PC-9 (cell line): ENCODE measurements around the gene FILIP1L. TPM values are rescaled to one million over a fixed set of nuclear protein-coding genes. Genes with fewer than 3 reads are reported as not detected.
A peak's percentile ranks its signal among the peaks of the same experiment; 100 is the strongest.

Experiments
- BruUV-seq: library from RNA; stranded (reverse); fragments of 400-500 nt; replicated peaks from 2 replicates; lab custom pipeline; 2021; lab: Mats Ljungman, UMichigan
- CTCF ChIA-PET: fragments of 300-600 bp; sonication (Branson Sonifier 250); formaldehyde crosslinking; loops from one replicate; lab custom pipeline; 2022; ENCODE audit warnings: antibody characterized with exemption; lab: Charles Lee
- POLR2A ChIA-PET: fragments of 300-600 bp; sonication (Branson Sonifier 250); formaldehyde crosslinking; loops from one replicate; lab custom pipeline; 2022; ENCODE audit warnings: antibody characterized with exemption; ENCODE audit not compliant: unreplicated experiment; lab: Charles Lee
- DNase-seq, 2 experiments: peaks; one replicate each; pipeline versions ENCODE4 v3.0.0 to v3.0.0-alpha.2; 2015 to 2022; ENCODE audit warnings: mixed read lengths in 1 of 2
- H2AFZ ChIP-seq: fragments of 200-600 bp; sonication (generic); 2 replicates; pipeline ENCODE4 v1.8.1; 2017; ENCODE audit warnings: antibody characterized with exemption
- H3F3A ChIP-seq: fragments of 200-600 bp; sonication (generic); 2 replicates; pipeline ENCODE4 v1.8.1; 2017; ENCODE audit warnings: antibody characterized with exemption, mild to moderate bottlenecking, low read depth; ENCODE audit not compliant: insufficient read depth
- H3K27ac ChIP-seq: fragments of 200-600 bp; sonication (generic); 2 replicates; pipeline ENCODE4 v1.6.1; 2016; ENCODE audit warnings: mixed run types
- H3K27me3 ChIP-seq: fragments of 200-600 bp; sonication (generic); 2 replicates; pipeline ENCODE4 v1.6.1; 2016; ENCODE audit warnings: low read depth, mixed run types; ENCODE audit not compliant: insufficient read depth
- H3K36me3 ChIP-seq: fragments of 200-600 bp; sonication (generic); 2 replicates; pipeline ENCODE4 v1.6.1; 2016; ENCODE audit warnings: low read depth, mixed run types
- H3K4me1 ChIP-seq: fragments of 200-600 bp; sonication (generic); replicated peaks from 2 replicates; pipeline ENCODE4 v1.6.1; 2016; ENCODE audit warnings: mixed run types; ENCODE audit not compliant: insufficient read depth
- H3K4me2 ChIP-seq: fragments of 200-600 bp; sonication (generic); 2 replicates; pipeline ENCODE4 v1.6.1; 2017; ENCODE audit warnings: mixed run types
- H3K4me3 ChIP-seq: fragments of 200-600 bp; sonication (generic); 2 replicates; pipeline ENCODE4 v1.6.1; 2016; ENCODE audit warnings: mixed run types
- H3K79me2 ChIP-seq: fragments of 200-600 bp; sonication (generic); 2 replicates; pipeline ENCODE4 v1.6.1; 2017; ENCODE audit warnings: low read depth, mixed run types
- H3K9me2 ChIP-seq: fragments of 200-600 bp; sonication (generic); 2 replicates; pipeline ENCODE4 v1.8.1; 2017; ENCODE audit warnings: mild to moderate bottlenecking; ENCODE audit not compliant: insufficient read depth
- H3K9me3 ChIP-seq: fragments of 200-600 bp; sonication (generic); 2 replicates; pipeline ENCODE4 v1.8.1; 2016; ENCODE audit warnings: low read depth; ENCODE audit not compliant: insufficient read depth
- H4K20me1 ChIP-seq: fragments of 200-600 bp; sonication (generic); 2 replicates; pipeline ENCODE4 v1.8.1; 2017; ENCODE audit not compliant: insufficient read depth
- CTCF ChIP-seq: fragments of 200-600 bp; sonication (generic); conservative IDR thresholded peaks from 2 replicates; pipeline ENCODE4 v1.6.1; 2017; ENCODE audit warnings: mixed run types, antibody characterized with exemption, mild to moderate bottlenecking, moderate library complexity
- EZH2 ChIP-seq: fragments of 200-600 bp; sonication (generic); IDR thresholded peaks from 2 replicates; pipeline ENCODE4 v1.8.0; 2017; ENCODE audit warnings: antibody characterized with exemption, low read depth
- intact Hi-C: fragments of 100-400 bp; cut with micrococcal nuclease; formaldehyde crosslinking; loops from one replicate; pipeline ENCODE4 v1.10.0; 2022; ENCODE audit not compliant: unreplicated experiment
- total RNA-seq: library from RNA; stranded (reverse); gene quantifications from 2 replicates; pipeline ENCODE4 v1.2.3, GENCODE V29; 2021

FILIP1L gene
- total RNA-seq, 1 experiment from 2014 or later = 16.8 TPM

DNA sequence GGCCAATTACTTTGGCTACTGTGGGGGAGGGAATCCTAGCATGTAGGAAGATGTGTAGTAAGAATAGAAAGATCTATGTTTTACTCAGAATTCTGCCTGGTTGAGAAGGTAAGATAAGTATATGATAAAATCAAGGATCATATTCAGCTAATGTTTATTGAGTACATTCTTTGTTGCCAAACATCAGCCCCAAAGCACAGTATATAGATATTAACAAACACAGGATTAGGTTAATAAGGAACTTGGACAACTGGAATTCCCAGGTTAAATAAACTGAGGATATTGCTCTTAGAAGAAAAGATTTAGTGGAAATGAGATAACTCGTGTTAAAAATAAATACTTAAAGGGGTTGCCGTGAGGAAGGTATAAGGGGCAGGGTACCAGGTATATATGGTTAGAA is 129.6 kb downstream of the FILIP1L start:
- no peaks in the 10 kb centered on the region for H3K79me2 ChIP-seq
- no peak overlapping the region for H3K4me3 ChIP-seq
- BruUV-seq = no TSS peak
- peaks cover 11% of the 10 kb centered on the region for H3K4me1 ChIP-seq
- H3F3A ChIP-seq = no peaks in the 10 kb centered on the region; the same call in 1 of the 2 replicates
- ChIA-PET CTCF (no interaction called here), POLR2A (no interaction called here)
- no peak overlapping the region for H2AFZ ChIP-seq
- intact Hi-C loops = no loop called here
- peak in 1 of 2 experiments; percentile 58 for DNase-seq
- H4K20me1 ChIP-seq = no peaks in the 10 kb centered on the region
- H3K4me2 ChIP-seq = no peak overlapping the region
- no peaks in the 10 kb centered on the region for H3K9me3 ChIP-seq
- TF ChIP-seq CTCF (no peak), EZH2 (no peak)
- H3K36me3 ChIP-seq = no peaks in the 10 kb centered on the region
- no peaks in the 10 kb centered on the region for H3K9me2 ChIP-seq
- H3K27ac ChIP-seq = no peak overlapping the region
- H3K27me3 ChIP-seq = no peaks in the 10 kb centered on the region

DNA sequence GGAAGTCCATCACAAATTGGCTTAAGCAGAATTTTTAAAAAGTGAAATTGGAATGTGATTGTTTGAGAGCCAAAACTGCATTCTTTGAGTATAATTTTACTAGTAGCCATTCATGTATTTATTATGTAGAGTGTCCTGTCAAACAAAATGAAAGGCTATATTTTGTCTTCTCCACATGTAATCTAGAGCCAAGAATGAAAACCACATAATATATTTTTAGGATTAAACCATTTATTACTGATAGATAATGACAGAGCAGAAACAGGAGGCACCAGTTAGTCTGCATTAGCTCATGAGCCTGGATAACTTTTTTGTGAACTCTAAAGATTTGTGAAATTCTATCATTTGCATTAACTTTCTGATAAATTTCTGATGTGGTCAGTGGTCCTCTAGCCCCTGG is 130.2 kb downstream of the FILIP1L start:
- Histone ChIP-seq H3K36me3 (no peaks in the 10 kb centered on the region), H3K4me1 (peaks cover 11% of the 10 kb centered on the region), H4K20me1 (no peaks in the 10 kb centered on the region), H3F3A (no peaks in the 10 kb centered on the region; the same call in 1 of the 2 replicates), H3K9me2 (no peaks in the 10 kb centered on the region), H3K4me2 (no peak overlapping the region), H3K27ac (no peak overlapping the region), H2AFZ (no peak overlapping the region), H3K9me3 (no peaks in the 10 kb centered on the region), H3K79me2 (no peaks in the 10 kb centered on the region), H3K27me3 (no peaks in the 10 kb centered on the region), H3K4me3 (no peak overlapping the region)
- ChIA-PET CTCF (no interaction called here), POLR2A (no interaction called here)
- intact Hi-C loops = no loop called here
- no TSS peak for BruUV-seq
- no peak for DNase-seq
- TF ChIP-seq EZH2 = no peak
- TF ChIP-seq CTCF = no peak

- Histone ChIP-seq H3K4me2 (no peak overlapping the region), H3K79me2 (no peaks in the 10 kb centered on the region), H3K9me2 (no peaks in the 10 kb centered on the region), H3K36me3 (no peaks in the 10 kb centered on the region), H3F3A (no peaks in the 10 kb centered on the region; the same call in 1 of the 2 replicates), H3K4me1 (peaks cover 11% of the 10 kb centered on the region), H3K9me3 (no peaks in the 10 kb centered on the region), H3K27me3 (no peaks in the 10 kb centered on the region), H3K27ac (no peak overlapping the region), H4K20me1 (no peaks in the 10 kb centered on the region), H2AFZ (no peak overlapping the region), H3K4me3 (no peak overlapping the region)
- TF ChIP-seq EZH2 (no peak), CTCF (no peak)
- no TSS peak for BruUV-seq
- ChIA-PET CTCF (no interaction called here), POLR2A (interaction anchor here (0.9 kb wide), 1 partner anchor 153 kb away, joined by 8 read pairs; no protein-coding TSS in a partner anchor)
- intact Hi-C loops = no loop called here
- DNase-seq = no peak
These were observed 131.7 kb downstream of the FILIP1L start for GRCh38 chr3:99982650-99983049.
